Embryonic facial prominence (tissue), 1 donor: Measurements from ENCODE around the gene TDP1.
"Not testable (repeated sequence)": the region's sequence is repeated elsewhere in the genome, so short reads cannot be mapped to it uniquely, and the experiment has no call there.

Experiments
- DNase-seq: peaks from one replicate; pipeline ENCODE4 v3.0.0-alpha.2; 2016; ENCODE audit errors: extremely low spot score

Gene TDP1

DNA sequence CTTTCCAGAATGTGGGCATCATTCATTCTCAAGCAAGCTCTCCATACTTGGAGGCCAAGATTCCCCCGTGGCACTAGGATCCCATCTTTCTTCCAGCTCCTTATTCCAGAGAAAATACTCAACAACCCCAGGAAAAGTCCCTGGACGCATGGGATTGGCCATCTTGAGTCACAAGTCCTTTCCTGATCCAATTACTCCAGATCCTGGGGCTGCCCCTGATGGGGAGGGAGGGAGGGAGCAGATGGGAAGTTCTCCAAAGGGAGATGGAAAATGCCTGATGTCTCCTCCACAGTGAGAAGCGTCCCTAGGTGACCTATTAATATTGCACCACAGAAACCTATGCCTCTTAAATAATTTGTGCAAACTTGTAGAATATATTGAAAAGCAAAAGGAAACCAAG is 93.7 kb downstream of the TDP1 start:
- no peak for DNase-seq

DNA sequence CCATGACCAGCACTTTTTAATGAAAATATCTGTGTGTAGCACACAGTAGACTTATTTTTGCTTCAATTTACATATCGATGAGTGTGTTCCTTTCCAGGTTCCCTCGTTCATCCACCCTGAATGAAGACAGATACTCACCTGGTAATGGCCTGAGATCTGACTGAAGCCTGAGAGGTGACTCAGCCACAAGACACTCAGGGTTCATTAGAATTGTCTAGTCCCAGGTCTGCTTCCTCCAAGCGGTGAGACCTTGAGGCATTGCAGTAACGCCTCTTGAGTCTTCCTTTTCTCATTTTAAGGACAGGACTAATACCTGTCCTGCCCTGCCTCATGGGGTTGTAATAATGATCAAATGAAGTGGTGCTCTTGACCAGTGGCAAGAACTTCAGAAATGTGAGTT is 94.5 kb downstream of the TDP1 start:
- DNase-seq = no peak

DNA sequence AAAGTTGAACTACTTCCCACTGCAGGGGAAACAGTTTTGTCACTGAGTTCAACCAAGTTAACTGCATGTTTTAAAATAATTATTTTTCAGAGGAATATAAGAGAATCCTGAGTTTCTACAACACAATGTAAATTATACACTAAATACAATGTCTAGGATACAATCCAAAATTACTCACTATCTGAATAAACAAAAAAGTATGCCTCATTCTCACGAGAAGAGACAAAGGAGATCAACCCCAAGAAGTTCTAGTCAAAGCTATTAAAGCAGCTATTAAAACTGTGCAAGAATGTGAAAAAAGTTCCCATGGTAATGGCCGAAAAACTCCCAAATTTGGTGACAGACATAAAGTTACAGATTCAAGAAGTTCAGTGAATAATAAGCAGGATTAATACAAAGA is 97.3 kb downstream of the TDP1 start:
- no peak for DNase-seq

DNA sequence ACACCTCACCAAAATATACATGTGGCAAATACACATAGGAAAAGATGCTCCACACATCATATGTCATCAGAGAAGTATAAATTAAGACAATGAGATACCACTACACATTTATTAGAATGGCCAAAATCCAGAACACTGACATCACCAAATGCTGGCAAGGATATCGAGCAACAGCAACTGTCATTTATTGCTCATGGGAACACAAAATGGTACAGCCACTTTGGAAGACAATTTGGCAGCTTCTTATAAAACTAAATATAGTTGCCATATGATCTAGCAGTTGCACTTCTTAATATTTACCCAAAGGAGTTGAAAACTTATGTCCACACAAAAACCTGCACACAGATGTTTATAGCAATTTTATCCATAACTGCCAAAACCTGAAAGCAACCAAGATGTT is 99.1 kb downstream of the TDP1 start:
- DNase-seq = no peak

DNA sequence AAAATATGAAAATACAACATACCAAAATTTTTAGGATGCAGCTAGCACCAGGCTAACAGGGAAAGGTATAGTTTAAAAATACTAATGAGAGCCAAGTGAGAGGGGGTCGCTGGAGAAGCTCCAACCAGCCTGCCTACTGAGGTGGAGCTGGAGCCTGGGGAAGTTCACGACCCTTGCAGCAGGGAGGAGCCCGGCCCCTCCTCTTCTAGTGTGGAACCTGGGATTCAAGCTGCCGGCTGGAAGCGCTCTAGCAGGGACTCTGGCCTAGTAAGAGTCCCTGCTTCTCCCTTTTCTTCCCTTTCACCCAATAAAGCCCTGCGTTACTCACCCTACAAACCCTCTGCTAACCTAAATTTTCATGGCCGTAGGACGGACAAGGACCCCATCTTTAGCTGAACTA is 101.1 kb downstream of the TDP1 start:
- DNase-seq = no peak

DNA sequence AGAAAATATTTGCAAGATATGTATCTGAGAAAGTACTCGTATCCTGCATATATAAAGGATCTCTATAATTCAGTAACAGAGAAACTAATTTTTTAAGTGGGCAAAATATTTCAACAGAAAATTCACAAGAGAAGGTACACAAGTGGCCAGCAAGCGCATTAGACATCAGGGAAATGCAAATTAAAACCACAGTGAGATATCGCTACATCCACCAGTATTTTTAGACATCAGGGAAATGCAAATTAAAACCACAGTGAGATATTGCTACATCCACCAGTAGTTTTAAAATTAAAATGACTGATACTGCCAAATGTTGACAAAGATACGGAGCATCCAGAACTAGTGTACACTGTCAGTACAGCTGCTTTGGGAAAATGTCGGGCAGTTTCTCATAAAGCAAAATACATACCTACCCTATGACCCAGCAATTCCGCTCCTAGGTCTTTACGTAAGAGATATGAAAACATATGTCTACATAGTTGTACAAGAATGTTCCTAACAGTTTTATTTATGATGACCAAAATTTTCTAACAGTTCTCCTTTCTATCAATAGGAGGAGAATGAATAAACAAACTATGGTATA is 103.2 kb downstream of the TDP1 start:
- DNase-seq = no peak

DNA sequence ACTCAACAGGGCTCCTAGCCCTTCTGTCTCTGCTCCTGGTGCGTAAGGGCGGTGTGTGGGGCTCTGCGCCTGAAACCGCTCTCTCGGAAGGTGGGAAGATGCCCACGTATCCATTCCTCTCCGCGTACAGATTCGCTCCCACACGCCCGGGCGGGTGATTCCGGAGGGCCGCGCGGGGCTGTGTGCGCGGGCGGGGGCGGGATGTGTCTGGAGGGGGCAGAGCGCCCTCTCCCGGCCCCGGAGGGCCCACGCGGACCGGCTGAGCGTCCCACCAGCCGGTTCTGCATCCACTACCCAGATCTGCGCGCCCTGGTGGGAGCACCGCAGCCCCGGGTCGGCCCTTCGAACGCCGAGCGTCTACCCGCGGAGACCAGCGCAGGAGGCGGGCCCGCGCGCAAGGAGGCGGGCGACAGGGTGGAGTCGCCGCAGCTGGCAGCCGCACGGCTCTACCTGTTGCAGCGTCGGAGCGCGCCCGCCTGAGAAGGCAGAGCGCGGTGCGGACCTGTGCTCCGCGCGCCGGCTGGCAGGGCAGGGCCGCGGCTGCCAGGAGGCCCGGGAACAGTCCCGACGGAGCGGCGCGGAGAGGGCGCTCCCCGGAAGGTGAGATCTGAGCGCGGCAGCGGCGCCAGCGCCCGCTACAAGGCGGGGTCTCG is 104.7 kb downstream of the TDP1 start:
- no peak for DNase-seq

DNA sequence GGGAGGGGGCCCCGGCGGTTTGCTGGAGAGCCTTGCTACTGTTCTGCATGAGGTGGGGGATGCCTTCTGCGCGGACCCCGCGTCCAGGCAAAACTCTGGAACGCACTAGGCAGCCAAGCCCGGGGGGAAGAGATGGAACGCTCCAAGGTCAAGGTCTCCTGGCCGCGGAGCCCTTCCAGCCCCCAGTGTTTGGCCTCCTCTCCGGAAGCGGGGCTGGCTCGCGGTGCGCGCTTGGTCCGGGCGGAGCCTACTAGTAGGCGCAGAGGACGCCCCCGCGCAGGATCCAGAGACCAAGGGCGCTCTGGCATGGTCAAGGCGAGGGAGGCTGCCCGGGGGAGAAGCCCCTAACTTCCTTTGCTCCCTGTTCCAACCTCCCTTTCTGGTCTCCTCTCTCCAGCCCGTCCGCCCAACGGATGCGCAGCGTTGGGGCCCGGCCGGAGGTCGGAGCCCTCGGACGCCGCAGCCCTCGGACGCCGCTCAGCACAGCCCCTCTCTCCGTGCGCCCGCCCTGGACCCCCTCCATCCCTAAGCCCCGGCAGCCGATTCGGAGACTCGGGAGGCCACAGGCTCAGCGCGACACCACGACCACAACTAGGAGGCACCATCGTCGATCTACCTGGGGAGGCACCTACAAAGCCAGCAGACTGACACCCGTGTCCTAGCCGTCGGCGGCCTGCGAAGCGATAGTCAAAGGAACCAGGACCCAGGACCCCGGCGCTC is 105.4 kb downstream of the TDP1 start:
- DNase-seq = no peak

DNA sequence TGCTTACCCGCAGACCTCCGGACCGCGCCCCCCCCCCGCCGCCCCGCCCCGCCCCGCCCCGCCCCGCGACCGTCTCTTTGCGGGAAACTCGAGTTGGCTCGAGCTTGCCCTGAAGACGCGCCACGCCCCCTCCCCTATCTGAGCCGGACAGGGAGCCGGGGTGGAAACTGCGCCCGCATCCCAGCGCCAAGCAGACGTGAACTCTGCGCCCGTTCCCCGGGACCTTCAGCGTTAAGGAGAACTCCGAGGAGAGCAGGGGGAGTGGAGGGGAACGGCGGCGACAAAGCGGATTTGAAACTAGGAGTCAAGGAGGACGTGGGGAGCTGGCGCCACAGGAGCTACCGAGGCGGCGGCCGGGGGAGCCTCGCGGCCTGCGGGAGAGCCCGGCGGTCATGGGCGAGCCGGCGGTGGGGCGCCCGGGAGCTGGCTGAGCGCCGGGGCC is 106.0 kb downstream of the TDP1 start, which contains the start of gene KCNK13:
Gene KCNK13 (plus strand): TSS at position 310 of the 442 bp plus-strand sequence. CDS start 212 bp downstream, outside the sequence.
- DNase-seq = no peak

DNA sequence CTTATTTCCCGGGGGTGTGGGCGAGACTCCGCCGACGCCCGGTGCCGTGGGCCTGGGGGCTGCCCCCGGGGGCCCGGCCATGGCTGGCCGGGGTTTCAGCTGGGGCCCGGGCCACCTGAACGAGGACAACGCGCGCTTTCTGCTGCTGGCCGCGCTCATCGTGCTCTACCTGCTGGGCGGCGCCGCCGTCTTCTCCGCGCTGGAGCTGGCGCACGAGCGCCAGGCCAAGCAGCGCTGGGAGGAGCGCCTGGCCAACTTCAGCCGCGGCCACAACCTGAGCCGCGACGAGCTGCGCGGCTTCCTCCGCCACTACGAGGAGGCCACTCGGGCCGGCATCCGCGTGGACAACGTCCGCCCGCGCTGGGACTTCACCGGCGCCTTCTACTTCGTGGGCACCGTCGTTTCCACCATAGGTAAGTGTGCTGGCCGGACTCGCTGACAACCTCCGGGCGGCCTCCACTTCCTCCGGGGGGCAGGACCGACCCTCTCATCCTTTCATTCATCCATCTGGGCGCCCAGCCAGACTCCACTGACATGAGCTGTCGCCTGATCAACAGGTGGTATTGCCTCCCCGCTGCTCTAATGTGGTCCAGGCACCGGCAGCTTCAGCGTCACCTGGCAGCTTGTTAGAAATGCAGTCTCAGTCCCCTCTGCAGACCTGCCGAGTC is 106.5 kb downstream of the TDP1 start:
- DNase-seq = no peak

DNA sequence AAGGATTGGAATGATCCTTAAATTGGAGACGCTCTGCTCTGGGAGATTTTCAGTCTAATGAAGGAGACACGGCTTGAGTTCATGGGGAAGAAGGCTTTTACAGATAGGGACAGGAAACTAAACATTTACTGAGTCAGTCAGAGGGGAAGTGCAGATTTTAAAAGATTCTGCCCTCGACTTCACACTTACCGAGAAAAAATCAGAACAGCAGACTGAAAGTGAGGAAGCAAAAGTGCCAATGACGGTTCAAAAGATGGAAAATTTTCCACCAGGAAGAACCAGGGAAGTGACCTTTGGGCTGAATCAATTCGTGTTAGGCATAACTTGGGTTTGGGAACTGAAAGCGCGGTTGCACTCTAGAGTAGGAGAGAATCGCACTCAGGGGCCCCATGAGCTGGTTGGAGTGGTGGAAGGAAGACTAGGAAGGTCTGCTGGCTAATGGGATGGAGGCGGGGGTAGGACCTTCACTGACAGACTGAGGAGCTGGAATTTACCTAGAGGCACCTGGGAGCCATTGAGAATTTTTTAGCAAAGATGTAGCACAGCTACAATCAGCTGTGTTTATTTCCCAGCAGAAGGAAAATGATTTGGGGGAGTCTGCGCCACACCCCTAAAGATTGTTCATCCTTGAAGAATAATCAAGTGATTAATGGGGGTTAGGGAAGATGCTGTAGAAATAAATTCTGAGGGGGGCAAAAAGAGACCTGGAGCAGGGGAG is 107.3 kb downstream of the TDP1 start:
- no peak for DNase-seq

DNA sequence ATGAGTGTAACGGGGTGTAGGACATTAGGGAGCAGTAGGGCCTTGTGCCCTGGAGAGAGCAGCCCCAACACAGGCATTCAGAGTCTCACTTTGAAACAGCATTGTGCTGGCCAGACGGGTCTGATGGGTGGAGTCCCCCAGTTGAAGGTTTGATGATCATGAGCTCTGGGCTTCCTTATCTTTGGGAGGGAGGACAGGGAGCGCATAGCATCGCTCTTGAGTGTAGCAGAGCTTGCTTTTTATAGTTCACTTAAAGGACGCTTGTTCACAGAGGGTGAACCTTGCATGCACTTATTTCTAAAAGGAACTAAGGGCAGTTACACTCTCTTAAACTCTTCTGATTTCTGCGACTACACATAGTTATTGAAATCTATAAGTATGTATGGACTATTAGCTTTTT is 116.6 kb downstream of the TDP1 start:
- DNase-seq = no peak

DNA sequence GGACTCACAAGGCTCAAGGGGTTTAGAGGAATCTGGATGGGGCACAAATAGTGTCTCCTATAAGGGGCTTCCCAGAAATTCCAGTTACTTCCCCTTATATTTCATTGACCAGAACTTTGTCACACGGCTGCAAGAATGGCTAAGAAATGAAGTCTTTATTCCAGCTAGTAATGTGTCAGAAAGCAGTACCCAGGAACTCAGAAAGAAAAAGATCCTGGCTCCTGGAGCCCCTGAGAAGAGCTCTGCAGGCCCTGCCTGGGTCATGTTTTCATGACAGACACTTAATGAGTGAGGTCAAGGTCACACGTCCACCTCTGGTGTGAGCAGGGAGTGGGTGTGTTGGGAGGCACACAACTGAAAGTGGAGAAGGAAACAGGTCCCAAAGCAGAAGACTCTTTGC is 123.8 kb downstream of the TDP1 start:
- no peak for DNase-seq

DNA sequence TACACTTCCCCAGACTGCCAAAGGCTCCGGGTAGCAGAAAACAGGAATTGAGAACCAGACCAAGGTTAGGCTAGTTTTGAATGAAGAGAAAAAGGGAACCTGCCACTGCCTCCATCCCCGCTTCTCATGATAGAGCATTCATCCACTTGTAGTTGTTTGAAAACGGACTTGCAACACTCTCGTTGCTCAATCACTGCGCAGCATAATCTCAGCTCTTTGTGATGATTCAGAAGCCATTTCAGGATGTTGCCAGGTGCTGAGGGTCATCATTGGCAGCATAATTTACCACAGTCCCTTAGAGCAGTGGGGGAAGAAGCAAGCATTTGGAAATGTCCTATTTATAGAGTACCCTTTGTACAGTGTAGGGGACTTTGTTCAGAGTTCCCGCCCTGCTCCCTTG is 131.7 kb downstream of the TDP1 start:
- no peak for DNase-seq

DNA sequence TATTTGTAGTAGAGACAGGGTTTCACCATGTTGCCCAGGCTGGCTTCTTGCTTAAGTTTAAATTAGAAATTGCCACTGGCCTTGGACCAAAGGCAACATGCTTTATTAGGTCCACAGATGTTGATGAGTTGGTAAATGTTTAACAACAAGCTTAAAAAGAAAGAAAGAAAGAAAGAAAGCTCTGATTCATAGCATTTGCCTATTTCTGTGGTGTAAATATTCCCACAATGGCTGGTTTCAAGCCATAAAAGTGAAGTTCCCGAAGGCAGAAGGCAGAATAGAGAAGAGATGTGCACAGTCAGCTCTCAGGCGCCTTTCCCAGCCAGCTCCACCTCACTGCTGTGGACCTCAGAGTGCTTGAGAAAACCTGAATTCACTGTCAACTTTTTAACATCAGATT is 132.4 kb downstream of the TDP1 start:
- DNase-seq = no peak

DNA sequence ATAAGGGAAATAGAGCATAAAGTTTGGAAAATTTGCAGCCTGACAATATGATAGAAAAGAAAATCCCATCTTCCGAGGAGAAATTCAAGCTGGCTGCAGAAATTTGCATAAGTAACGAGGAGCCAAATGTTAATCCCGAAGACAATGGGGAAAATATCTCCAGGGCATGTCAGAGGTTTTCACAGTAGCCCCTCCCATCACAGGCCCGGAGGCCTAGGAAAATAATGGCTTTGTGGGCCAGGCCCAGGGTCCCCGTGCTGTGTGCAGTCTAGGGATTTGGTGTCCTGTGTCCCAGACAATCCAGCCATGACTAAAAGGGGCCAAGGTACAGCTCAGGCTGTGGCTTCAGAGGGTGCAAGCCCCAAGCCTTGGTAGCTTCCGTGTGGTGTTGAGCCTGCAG is 133.8 kb downstream of the TDP1 start:
- DNase-seq = not testable (repeated sequence)

DNA sequence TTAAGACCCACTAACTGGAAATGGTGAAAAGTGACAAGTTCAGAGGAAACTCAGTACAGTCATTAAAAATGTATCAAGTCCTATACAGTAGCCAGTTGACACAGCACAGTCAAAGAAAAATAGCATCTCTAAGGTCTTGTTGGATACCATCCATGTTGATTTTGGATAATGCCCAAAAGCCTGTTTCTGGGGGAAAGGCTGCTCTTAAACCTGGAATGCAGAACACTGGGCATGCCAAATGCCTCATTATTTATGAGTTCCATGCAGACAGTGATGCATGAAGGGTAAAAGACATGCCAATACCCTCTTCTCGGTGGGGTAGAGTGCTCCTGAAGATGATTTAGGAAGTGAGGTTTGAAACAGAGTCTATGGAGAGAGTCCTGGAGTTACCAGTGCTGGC is 135.7 kb downstream of the TDP1 start:
- DNase-seq = no peak

DNA sequence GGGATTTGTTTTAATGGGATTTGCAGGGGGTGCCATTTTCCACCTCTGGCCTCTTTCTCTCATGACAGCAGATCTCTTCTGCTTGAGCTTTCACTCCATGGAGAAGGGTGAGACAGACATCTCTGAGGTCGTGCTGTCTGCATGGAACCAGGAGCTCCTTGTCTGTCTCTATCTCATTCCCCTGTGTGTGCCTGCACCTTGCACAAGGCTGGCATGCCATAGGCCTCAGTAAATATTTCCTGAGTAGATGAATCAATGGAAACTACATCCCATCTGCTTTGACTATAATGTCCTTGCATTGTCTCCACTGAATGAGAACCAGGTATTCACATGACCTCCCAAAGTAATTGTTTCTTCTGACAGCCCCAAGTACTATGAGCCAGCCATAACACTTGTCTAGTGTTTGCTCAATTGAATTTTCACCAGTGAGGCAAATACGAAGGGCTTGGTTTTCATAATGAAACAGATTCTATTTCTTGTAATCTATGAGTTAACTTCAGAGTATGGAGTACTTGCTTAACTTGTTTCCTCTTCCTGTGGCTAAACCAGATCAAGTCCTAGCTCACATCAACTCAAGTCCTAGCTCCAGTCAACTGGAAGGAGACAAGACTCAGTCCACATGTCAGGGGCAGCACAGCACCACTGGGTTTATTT is 138.3 kb downstream of the TDP1 start:
- no peak for DNase-seq
